PFSK-1 (cell line): ENCODE measurements around the gene COX11. TPM values are rescaled to one million over a fixed set of nuclear protein-coding genes. Genes with fewer than 3 reads are reported as not detected.

ENCODE experiments used
- FOXP2 ChIP-seq: optimal IDR thresholded peaks from 2 replicates; pipeline ENCODE3; 2011; ENCODE audit warnings: borderline replicate concordance, control low read depth, inconsistent platforms; ENCODE audit not compliant: insufficient read depth; ENCODE audit errors: extremely low read length, extremely low read depth
- POLR2AphosphoS5 ChIP-seq: IDR thresholded peaks from 2 replicates; pipeline ENCODE4 v1.6.1; 2012; ENCODE audit warnings: low read depth, mild to moderate bottlenecking, control low read depth, low read length, moderate library complexity
- SIN3A ChIP-seq: IDR thresholded peaks from 2 replicates; pipeline ENCODE4 v1.6.1; 2012; ENCODE audit warnings: mild to moderate bottlenecking, low read length, moderate library complexity, borderline replicate concordance; ENCODE audit not compliant: insufficient read depth
- TAF1 ChIP-seq: IDR thresholded peaks from 2 replicates; pipeline ENCODE4 v1.6.1; 2012; ENCODE audit warnings: low read length, control low read depth, borderline replicate concordance; ENCODE audit not compliant: insufficient read depth
- polyA plus RNA-seq: library from polyadenylated mRNA; unstranded; fragments of >200 nt; gene quantifications from one replicate; pipeline ENCODE4 v1.2.1, GENCODE V29; 2012; ENCODE audit warnings: low read depth, missing spikeins; ENCODE audit not compliant: insufficient read length
- TF ChIP-seq, protein P1 (sequence below), 2 experiments: IDR thresholded peaks; 2 replicates each; pipeline versions ENCODE4 v1.6.1 to v1.8.0; 2011 to 2012; ENCODE audit warnings: low read depth in 2 of 2, low read length in 2 of 2, control low read depth in 1 of 2, inconsistent platforms in 1 of 2, mild to moderate bottlenecking in 1 of 2, moderate library complexity in 1 of 2; ENCODE audit not compliant: insufficient read depth in 1 of 2

The COX11 gene
- 89.8 TPM for polyA plus RNA-seq

GRCh38 chr17:54968262-54968987 is at the start of gene COX11, which contains the start of gene STXBP4:
TSS of gene COX11 (minus strand) at chr17:54968654. CDS start at chr17:54968646, 8 bp downstream.
TSS of gene STXBP4 (plus strand) at chr17:54968765. CDS start at chr17:54986220, 17,455 bp downstream.
- TF ChIP-seq FOXP2 (no peak), TAF1 (peak; percentile 91), POLR2AphosphoS5 (peak; percentile 99), SIN3A (peak; percentile 98)
- TF ChIP-seq, protein P1, sequence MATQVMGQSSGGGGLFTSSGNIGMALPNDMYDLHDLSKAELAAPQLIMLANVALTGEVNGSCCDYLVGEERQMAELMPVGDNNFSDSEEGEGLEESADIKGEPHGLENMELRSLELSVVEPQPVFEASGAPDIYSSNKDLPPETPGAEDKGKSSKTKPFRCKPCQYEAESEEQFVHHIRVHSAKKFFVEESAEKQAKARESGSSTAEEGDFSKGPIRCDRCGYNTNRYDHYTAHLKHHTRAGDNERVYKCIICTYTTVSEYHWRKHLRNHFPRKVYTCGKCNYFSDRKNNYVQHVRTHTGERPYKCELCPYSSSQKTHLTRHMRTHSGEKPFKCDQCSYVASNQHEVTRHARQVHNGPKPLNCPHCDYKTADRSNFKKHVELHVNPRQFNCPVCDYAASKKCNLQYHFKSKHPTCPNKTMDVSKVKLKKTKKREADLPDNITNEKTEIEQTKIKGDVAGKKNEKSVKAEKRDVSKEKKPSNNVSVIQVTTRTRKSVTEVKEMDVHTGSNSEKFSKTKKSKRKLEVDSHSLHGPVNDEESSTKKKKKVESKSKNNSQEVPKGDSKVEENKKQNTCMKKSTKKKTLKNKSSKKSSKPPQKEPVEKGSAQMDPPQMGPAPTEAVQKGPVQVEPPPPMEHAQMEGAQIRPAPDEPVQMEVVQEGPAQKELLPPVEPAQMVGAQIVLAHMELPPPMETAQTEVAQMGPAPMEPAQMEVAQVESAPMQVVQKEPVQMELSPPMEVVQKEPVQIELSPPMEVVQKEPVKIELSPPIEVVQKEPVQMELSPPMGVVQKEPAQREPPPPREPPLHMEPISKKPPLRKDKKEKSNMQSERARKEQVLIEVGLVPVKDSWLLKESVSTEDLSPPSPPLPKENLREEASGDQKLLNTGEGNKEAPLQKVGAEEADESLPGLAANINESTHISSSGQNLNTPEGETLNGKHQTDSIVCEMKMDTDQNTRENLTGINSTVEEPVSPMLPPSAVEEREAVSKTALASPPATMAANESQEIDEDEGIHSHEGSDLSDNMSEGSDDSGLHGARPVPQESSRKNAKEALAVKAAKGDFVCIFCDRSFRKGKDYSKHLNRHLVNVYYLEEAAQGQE (IDR thresholded peaks at IDR 0.05; ENCODE audit: insufficient read depth in 1 of 2, low read depth in 2 of 2, low read length in 2 of 2): 0 out of 4 replicates have a peak, but pooled peaks of 1 of the 2 experiments have one; percentile 31

DNA sequence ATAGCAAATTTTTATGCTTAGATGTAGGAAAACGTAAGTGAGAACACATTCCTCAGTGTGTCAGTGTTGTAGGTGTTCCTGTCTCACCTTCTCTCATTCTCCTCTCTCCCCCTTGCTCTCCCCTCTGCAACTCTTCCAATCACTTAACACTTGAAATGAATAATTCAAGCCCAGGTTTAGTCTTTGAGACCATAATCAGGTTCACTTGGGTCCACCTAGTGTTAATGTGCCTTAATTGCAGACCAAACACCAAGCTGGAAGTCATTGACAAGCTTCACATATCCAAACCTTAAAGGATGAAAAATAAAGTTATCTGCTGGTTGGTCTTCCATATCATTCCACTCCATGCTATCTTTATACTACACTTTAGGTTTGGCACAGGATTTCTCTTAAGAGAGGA is 37.1 kb upstream of the COX11 start:
- no peak for TF ChIP-seq POLR2AphosphoS5

DNA sequence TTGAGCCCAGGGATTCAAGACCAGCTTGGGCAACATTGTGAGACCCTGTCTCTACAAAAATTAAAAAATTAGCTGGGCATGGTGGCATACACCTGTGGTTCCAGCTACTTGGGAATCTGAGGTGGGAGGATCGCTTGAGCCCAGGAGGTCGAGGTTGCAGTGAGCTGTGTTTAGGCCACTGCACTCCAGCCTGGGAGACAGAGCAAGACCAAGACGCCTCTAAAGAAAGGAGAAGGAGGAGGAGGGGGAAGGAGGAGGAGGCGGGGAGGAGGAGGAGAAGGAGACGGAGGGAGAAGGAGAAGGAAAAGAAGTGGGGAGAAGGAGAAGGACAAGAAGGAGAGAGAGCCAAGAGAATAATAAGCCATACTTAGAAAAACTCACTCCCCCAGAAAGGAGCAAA is 36.0 kb upstream of the COX11 start:
- no peak for TF ChIP-seq FOXP2
- TF ChIP-seq TAF1: no peak
- TF ChIP-seq POLR2AphosphoS5: no peak
- TF ChIP-seq, protein P1 (IDR thresholded peaks at IDR 0.05; ENCODE audit: insufficient read depth in 1 of 2, low read depth in 2 of 2, low read length in 2 of 2): no peak
- no peak for TF ChIP-seq SIN3A

DNA sequence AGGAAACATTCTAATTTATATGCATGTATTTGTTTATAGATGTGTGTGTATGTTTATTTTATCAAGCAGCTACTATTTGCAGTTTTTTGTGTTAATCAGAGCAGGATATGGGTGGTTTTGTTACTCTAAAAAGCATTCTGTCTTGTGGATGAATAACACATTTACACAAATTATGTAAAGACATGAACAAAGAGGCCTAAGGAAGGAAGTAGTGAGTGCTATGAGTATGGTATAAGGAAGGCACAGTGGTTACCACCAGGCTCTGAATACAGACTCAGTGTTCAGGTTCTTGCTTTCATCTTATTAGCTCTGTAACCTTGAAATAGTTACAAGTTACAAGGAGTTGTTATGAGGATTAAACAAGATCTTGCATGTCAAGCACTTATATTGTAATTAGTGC is 34.0 kb upstream of the COX11 start:
- TF ChIP-seq SIN3A (no peak), TAF1 (no peak), POLR2AphosphoS5 (no peak), FOXP2 (no peak)
- TF ChIP-seq, protein P1 (IDR thresholded peaks at IDR 0.05; ENCODE audit: insufficient read depth in 1 of 2, low read depth in 2 of 2, low read length in 2 of 2): no peak

GRCh38 chr17:54996441-54996840 is 28.0 kb upstream of the COX11 start:
- no peak for TF ChIP-seq POLR2AphosphoS5
- no peak for TF ChIP-seq FOXP2
- TF ChIP-seq TAF1: no peak
- no peak for TF ChIP-seq SIN3A
- TF ChIP-seq, protein P1 (IDR thresholded peaks at IDR 0.05; ENCODE audit: insufficient read depth in 1 of 2, low read depth in 2 of 2, low read length in 2 of 2): no peak
